Osteoblast (primary cell): Measurements from ENCODE around the gene VGLL4. TPM values are rescaled to one million over a fixed set of nuclear protein-coding genes. Genes with fewer than 3 reads are reported as not detected.

Source experiments
- DNase-seq: peaks from one replicate; pipeline ENCODE4 v3.0.0; 2011; ENCODE audit warnings: low spot score, mixed read lengths; ENCODE audit not compliant: insufficient read length; ENCODE audit errors: missing footprints
- H2AFZ ChIP-seq: 2 replicates; pipeline ENCODE4 v1.6.0; 2011; ENCODE audit warnings: mild to moderate bottlenecking, low read length
- H3K27ac ChIP-seq: 2 replicates; pipeline ENCODE4 v1.5.1; 2011; ENCODE audit warnings: mild to moderate bottlenecking, low read depth, low read length, moderate library complexity
- H3K27me3 ChIP-seq: 2 replicates; pipeline ENCODE4 v1.6.0; 2012; ENCODE audit warnings: mild to moderate bottlenecking, control low read depth, inconsistent platforms, low read length, moderate library complexity; ENCODE audit not compliant: insufficient read depth
- H3K36me3 ChIP-seq: 2 replicates; pipeline ENCODE4 v1.5.1; 2011; ENCODE audit warnings: mild to moderate bottlenecking, low read length, control low read depth, moderate library complexity; ENCODE audit not compliant: insufficient read depth
- H3K4me1 ChIP-seq: 2 replicates; pipeline ENCODE4 v1.5.1; 2011; ENCODE audit warnings: mild to moderate bottlenecking, low read length, control low read depth, moderate library complexity; ENCODE audit not compliant: insufficient read depth
- H3K4me2 ChIP-seq: 2 replicates; pipeline ENCODE4 v1.6.0; 2011; ENCODE audit warnings: mild to moderate bottlenecking, low read length; ENCODE audit not compliant: insufficient read depth
- H3K4me3 ChIP-seq: fragments of 200-600 bp; sonication (generic); 3 replicates; pipeline ENCODE4 v1.5.1; 2012; ENCODE audit warnings: mild to moderate bottlenecking, low read length, inconsistent platforms; ENCODE audit not compliant: insufficient read depth
- H3K79me2 ChIP-seq: 2 replicates; pipeline ENCODE4 v1.6.0; 2012; ENCODE audit warnings: mild to moderate bottlenecking, low read length, control low read depth, inconsistent platforms; ENCODE audit not compliant: insufficient read depth
- H3K9me3 ChIP-seq: 2 replicates; pipeline ENCODE4 v1.5.1; 2011; ENCODE audit warnings: low read depth, low read length, control low read depth
- H4K20me1 ChIP-seq: 2 replicates; pipeline ENCODE4 v1.6.0; 2012; ENCODE audit warnings: mild to moderate bottlenecking, low read length, control low read depth; ENCODE audit not compliant: insufficient read depth
- CTCF ChIP-seq: IDR thresholded peaks from 2 replicates; pipeline ENCODE4 v1.5.1; 2011; ENCODE audit warnings: mild to moderate bottlenecking, low read depth, low read length, moderate library complexity; ENCODE audit errors: extremely low read depth
- total RNA-seq: library from RNA; depleted of rRNA; stranded (reverse); fragments of >200 nt; gene quantifications from 2 replicates; pipeline ENCODE4 v1.2.3, GENCODE V29; 2012

The VGLL4 gene
- total RNA-seq, 1 donor: 68.8 TPM

- Histone ChIP-seq H4K20me1 (peaks cover 51% of the 10 kb centered on the region), H3K4me3 (no peak overlapping the region), H3K4me1 (peaks cover 73% of the 10 kb centered on the region), H3K9me3 (no peaks in the 10 kb centered on the region), H2AFZ (no peak overlapping the region), H3K27ac (peak overlapping the region; percentile 95), H3K36me3 (no peaks in the 10 kb centered on the region), H3K4me2 (peak overlapping the region; percentile 22), H3K79me2 (peaks cover 100% of the 10 kb centered on the region), H3K27me3 (no peaks in the 10 kb centered on the region)
- no peak for TF ChIP-seq CTCF
- DNase-seq: no peak
Observed at GRCh38 chr3:11636394-11636770, 7.3 kb downstream of the VGLL4 start.

- H3K4me1 ChIP-seq: peaks cover 71% of the 10 kb centered on the region
- no peak overlapping the region for H3K4me3 ChIP-seq
- no peak overlapping the region for H2AFZ ChIP-seq
- peak overlapping the region; percentile 22 for H3K4me2 ChIP-seq
- H3K79me2 ChIP-seq: peaks cover 100% of the 10 kb centered on the region
- H3K27me3 ChIP-seq: no peaks in the 10 kb centered on the region
- peak overlapping the region; percentile 10 for H3K27ac ChIP-seq
- no peak for DNase-seq
- no peaks in the 10 kb centered on the region for H3K9me3 ChIP-seq
- no peaks in the 10 kb centered on the region for H3K36me3 ChIP-seq
- no peak for TF ChIP-seq CTCF
- peaks cover 51% of the 10 kb centered on the region for H4K20me1 ChIP-seq
Observed at GRCh38 chr3:11635680-11636393, 7.9 kb downstream of the VGLL4 start.

GRCh38 chr3:11634974-11635612, 8.6 kb downstream of the VGLL4 start:
- no peak for DNase-seq

More at GRCh38 chr3:11634974-11635612, 8.6 kb downstream of the VGLL4 start:
- H3K4me2 ChIP-seq: peak overlapping the region; percentile 22
- no peaks in the 10 kb centered on the region for H3K36me3 ChIP-seq
- H2AFZ ChIP-seq: no peak overlapping the region
- H3K4me1 ChIP-seq: peaks cover 70% of the 10 kb centered on the region
- no peak for TF ChIP-seq CTCF
- no peak overlapping the region for H3K4me3 ChIP-seq
- H3K9me3 ChIP-seq: no peaks in the 10 kb centered on the region
- peaks cover 100% of the 10 kb centered on the region for H3K79me2 ChIP-seq
- H3K27me3 ChIP-seq: no peaks in the 10 kb centered on the region
- H4K20me1 ChIP-seq: peaks cover 48% of the 10 kb centered on the region
- peak overlapping the region; percentile 10 for H3K27ac ChIP-seq
